ENCODE measurements around the gene CHD9.
A peak's percentile ranks its signal among the peaks of the same experiment; 100 is the strongest.

Gene CHD9

DNA sequence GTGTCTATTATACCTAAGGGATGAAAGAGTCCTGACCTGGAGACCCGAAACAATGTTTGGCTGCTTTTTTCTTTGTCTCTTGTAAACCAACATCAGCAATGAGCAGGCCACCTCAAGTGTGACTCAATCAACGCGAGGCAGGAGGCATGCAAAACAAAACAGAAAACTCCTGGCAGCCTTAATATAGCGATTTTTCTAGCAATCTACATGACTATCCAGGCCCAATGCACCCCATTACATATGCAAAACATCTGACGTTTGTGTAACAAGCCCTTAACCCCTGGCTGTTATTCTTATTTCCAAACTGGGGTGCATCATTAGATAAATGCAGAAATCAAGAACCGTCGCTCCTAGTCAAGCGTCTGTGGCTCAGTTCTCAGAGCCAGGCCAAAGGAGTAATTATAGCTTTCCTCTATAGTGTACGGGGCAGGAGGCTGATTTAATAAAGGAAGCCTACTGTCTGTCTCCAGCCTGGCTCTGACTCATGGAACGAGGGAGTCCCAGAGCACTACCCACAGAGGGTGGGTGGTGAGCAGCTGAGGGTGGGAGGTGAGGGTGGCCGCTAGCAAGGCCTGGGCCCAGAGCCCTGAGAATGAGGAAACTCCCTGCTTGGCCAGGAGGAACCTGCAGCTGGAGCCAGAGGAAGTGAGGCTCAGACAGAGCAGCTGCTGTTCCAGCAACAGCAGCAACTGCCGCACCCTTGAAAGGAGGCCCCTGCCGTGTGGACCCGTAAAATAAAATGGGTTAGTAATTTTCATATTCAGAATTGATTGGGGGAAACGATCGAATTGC is 43.9 kb downstream of the CHD9 start:
- peak; percentile 84 for DNase-seq

DNA sequence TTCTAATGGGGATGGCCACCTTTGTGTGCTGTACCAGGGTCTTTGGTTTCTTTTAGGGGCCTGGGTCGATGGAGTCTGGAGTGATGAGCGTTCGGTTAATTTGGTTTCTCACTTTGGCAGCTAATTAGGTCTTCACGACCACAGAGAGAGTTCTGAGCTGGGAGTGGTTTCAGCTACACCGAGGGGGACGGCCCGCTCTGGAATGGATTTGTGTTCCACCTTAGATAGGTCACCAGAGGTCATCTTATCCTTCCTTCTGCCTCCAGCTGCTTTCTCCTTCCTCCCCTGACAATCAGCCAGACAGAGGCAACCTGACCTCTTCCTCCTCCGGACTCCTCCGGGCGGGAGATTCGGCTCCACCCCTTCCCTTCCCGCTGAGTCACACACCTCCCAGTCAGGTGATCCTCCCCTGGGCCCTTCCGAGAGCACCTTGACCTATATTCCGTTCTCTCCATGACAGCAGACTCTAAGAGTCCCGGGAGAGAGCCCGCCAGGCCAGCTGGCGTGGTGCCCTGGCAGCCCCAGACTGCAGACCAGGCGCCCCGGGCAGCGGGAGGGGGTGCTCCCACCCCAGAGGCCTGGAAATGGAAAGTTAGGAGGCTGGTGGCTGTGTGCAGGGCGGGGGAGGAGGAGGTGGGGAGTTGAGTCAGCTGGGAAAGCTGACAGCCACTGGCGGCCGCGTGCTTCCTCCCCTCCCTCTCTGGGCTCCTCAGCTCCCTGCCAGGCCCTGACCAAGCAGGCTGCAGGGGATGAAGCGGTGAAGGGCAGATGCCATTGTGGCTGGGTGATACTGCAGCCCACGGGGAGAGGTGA is 44.7 kb downstream of the CHD9 start:
- peak; percentile 99 for DNase-seq

DNA sequence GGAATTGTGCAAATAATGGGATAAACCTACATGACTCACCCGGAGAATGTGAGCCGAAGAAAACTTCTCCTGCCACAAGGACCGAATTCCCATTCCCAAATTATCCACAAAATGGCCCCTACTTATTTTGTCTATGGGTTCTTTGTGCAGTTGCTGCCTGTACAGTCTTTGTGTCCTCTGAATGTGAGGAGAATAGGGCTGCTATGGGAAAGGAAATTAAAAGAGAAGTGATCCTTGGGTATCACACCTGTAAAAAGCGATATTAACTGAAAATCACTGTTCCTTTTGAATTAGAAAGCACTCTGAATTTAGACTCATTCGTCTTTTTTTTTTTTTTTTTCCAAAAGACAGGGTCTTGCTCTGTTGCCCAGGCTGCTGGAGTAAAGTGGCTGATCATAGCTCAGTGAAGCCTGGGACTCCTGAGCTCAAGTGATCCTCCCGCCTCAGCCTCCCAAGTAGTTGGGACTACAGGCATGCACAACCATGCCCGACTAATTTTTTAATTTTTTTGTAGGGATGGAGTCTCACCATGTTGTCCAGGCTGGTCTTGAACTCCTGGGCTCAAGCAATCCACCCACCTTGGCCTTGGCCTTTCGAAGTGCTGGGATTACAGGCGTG is 45.4 kb downstream of the CHD9 start:
- peak; percentile 78 for DNase-seq

DNA sequence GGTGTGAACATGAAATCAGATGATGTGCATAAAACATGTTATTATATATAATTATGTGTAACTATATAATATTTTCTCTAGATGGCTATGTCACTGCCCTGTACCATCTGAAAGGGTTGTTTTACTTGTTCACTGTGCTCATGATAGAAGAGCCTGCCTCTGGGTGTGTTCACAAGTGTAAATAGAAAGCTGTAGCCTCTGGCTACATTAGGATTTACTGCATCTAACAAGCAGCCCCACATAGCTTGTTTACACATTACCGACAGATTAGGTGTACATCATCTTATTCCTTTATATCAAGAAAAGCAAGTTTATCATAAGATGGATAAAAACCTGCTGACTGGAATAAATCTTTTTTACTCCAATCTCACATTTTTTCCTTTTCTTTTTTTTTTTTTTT is 46.1 kb downstream of the CHD9 start:
- no peak for DNase-seq

DNA sequence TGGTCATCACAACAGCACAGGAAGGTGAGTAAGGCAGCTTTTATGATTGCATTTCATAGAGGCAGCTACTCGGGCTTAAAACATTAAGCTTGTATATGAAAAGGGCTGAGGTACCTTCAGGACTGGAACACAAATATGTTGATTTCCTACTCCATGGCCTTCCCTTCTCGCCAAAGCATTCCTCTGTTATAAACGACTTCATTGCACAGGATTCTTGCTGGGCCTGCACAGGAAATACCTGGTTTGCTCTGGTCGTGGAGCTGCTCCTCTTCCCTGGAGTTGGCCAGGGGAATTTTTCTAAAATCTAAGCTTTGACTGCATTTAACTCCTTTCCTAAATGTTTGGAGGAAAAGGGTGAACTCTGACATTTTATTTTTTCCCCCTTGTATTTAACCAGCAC is 49.0 kb downstream of the CHD9 start:
- DNase-seq = no peak

DNA sequence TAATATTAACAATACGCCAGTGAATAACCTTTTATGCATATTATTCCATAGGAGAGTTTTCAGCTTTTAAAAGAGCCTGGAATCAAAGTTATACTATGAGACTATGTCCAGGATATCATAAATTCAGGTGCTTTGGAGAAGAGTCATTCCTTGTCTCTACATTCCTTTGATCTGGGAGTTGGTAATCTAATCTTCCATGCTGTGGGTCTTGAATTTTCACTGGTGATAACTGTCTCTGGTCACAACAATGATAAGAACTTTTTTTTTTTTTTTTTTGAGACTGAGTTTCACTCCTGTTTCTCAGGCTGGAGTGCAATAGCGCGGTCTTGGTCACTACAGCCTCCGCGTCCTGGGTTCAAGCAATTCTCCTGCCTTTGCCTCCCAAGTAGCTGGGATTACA is 50.8 kb downstream of the CHD9 start:
- DNase-seq = no peak

DNA sequence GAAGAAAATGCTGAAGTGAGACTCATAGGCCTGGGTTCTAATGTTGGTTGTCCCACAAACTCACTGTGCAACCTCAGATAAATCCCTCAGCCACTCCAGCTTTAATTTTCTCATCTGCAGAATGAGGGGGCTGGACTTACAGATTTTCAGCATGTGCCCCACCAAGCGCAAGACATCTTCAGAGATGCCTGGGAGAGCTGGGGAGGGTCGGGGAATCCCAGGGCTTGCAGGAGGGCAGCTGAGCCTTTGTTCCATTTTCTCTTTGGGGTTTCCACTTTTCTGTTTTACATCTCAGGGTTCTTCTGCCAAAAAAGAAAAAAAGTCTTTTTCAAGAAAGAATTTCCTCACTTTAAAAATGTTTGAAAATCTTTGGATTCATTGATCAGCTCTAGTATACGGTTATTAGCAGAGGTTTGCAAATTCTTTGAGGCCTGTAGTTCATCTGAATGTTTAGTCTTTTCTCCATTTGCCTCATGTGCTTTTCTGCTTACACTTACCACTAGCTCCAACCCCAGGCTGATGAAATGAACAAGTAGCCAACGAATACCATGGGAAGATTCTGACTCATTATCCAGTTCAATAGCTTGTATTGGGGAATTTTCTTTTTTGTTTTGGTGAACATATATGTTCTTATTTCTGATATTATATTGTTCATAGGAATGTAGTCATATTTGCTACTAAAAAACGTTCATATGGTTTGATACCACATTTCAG is 56.4 kb downstream of the CHD9 start:
- DNase-seq = no peak

DNA sequence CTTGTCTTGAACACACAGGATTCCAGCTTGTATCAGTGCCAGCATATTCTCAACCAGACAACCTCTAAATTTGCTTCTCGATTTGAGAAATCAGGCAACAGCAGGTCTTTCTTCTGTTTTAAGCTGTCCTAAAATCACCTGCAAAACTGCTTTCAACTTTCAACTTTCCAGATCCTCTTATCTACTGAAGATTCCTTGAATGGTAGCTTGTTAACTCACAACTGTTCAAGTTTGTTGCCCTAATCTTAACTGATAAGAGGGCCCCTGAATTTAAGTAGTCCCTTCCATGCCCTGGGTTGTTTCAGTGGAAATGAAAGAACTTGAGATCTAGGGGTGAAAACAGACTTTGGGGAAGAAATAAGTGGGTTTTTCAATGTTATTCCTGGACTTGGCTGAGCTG is 57.2 kb downstream of the CHD9 start:
- no peak for DNase-seq

DNA sequence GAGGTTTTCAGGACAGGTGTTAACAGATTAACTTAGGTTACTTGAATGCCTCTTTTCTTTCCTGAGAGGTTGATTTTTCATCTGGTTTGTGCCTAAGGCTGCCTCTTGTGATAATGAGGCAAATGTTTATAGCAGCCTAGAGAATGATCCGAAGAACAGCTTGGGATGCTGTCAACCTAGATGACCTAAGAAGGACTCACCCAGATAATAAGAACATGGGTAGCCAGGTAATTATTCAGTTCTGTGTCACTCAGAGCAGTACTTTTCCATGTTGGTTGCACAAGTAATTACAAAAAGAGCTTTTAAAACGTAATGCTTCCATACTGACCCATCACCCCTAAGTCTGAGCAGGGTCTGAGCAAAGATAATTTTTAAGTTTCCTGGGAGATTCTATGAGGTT is 60.3 kb downstream of the CHD9 start:
- DNase-seq = no peak

DNA sequence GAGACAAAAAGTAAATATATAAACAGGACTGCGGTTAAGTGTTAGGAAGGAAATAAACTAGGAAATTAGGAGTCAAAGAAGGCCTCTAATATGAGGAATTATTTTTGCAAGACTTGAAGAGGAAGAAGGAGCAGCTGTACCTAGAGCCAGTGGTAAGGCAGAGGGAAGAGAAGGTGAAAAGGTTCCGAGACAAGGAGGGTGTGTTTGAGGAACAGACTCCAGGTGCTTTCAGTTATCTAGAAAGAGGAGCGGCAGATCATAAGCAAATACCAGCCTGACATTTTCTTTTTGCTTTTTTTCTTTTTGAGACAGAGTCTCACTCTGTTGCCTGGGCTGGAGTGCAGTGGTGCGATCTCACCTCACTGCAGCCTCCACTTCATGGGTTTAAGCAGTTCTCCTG is 61.0 kb downstream of the CHD9 start:
- DNase-seq = no peak

DNA sequence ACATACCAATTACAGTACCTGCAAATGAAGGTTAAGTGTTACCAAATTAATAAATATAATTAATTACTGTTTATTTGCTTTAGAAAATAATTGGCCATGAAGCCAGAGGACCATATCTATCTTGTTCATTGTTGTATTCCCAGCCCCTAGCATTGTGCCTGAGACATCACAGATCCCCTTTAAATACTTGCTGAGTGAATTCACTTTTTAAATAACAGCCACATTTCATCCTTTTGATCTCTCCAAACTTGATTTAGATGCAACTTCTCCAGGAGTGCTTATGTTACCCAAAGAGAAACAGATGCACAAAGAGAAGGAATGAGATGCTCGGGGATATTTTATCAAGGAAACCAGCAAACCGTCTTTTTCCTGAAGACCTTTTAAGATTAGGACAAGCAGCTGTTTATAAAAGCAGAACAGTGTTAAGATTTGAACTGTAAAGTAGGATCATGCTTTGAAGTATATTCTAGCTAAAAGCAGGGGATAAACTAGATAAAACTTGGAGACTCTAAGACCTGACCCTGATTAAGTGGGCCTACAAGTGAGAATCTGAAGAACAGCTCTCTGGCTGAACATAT is 66.3 kb downstream of the CHD9 start:
- DNase-seq = no peak

DNA sequence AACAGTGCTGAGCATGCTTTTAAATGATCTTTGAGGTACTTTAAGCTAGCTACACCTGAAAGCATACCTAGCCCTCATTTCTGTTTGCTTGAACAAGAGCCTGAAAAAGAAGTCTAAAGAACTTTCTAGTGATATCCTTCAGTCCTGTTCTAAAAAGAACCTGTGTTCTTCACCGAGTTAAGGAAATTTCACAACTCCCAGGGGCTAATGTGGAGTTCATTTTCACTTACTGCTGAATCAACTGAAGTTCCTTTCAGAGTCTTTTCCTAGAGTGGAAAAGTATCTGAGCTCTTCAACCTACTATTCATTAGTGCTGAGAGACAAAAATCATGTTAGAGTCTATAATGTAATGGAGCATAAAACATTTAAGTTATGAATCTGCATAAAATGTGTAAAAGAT is 66.9 kb downstream of the CHD9 start:
- no peak for DNase-seq

DNA sequence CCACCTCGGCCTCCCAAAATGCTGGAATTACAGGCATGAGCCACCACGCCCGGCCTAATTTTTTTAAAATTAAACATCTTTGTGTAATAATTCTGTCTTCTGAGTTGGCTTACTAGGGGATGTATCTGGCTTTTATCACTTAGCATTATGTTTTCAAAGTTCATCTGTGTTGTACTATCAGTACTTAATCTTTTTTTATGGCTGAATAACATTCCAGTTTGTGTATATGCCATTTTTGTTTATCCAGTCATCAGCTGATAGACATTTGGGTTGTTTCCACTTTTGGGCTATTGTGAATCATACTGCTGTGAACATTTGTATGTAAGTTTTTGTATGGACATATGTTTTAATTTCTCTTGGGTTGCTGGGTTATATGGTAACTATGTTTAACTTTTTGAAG is 69.0 kb downstream of the CHD9 start:
- DNase-seq = no peak

DNA sequence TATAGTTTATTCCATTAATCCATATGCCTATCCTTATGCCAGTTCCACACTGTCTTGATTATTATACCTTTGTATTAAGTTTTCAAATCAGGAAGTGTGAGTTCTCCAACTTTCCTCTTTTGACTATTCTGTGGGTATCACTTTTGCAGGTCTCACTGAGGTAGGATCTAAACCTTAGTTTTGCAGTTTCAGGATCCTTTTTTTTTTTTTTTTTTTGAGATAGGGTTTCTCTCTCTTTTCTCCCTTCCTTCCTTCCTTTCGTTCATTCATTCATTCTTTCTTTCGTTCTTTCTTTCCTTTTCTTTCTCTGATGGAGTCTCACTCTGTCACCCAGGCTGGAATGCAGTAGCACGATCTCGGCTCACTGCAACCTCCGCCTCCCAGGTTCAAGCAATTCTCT is 71.6 kb downstream of the CHD9 start:
- no peak for DNase-seq

DNA sequence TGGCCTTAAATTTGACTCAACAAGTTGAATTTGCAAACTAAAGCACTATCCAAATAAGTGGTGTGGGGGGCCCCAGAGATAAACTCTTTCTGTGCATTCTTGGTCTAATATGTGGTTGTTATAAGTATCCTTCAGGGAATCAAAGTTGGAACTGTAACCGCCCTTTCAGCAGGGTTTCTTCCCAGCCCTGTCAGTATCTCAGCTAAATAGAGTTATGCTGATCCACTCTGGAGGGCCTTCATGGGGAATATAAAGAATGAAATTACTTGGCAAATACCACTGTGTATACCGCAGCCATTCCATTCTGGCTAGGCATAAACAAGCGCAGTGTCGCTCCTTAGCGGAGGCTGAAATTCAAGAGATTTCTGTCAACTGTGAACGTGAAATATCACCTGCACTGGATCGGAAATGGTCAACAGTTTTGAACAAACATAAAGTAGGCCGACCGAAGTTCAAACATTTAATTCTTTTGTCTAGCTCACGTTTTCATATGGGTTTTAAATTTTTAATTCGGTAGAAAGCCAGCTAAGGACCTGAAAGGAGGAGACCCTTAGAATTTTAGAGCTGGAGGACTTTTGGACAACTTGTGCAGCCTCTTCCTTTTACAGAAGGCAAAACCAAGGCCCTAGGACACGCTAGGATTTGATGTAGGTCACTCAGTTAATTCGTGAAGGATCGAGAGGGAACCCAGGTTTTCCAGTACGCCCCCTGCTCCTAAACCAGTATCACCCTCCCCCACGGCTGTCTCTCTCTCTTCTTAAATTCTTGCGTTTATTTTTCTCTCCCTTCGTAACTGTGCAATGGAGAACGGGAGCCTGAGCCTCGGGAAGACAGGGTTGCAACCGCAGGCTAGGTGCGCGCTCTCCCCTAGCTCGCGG is 74.7 kb downstream of the CHD9 start:
- DNase-seq = peak; percentile 42

DNA sequence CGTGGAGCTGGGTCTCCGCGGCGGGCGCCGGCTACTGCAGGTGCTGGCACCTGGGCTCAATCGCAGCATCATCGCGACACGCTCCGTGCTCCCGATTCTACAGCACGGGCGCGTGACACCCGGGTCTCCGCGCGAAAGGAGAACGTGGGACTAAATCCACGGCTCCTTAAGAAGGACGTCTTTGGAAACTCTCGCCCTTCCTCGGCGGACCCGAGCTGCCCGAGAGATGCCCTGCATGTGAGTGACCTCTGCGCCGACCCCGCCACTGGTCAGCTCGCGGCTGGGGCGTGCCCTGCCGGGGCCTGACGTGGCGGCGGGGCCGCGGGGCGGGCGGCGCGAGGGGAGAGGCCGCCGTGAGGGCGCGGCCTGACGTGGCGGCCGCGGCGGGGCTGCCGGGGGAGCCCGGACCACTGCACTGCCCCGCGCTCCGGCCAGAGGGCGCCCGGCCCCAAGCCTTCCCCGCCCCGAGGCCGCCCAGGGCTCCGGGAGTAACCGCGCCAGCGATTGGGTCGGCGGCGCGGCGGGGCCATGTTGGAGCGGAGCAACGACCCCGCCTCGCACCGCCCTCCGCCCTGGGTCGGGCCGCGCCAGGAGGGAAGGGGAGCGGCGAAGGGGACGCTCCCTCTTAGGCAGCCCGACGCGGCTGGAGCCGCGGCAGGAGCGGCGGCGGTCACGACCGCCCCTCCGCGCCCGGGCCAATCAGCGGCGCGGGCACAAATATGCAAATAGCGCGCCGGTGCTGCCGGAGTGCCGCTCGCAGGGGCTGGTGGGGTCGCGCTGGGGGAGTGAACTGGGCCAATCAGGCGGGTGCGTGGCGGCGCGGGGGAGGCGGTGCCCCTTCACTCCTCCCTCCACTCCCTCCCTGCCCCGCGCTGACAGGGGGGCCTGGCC is 75.6 kb downstream of the CHD9 start:
- DNase-seq = peak; percentile 95

DNA sequence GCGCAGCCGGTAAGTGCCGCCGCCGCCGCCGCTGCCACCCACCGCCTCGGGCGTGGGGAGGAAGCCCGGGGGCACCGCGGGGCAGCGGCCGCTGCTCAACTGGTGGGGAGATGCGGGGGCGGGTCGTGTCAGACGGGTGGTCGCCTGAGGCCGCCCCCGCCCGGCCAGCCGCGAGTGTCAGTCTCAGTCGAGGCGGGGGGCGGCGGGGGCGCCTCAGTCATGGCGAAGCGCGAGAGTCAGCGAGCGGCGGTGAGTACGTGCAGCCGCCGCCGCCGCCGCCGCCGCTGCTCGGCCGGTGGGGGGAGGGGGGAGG is 76.2 kb downstream of the CHD9 start:
- DNase-seq = no peak

DNA sequence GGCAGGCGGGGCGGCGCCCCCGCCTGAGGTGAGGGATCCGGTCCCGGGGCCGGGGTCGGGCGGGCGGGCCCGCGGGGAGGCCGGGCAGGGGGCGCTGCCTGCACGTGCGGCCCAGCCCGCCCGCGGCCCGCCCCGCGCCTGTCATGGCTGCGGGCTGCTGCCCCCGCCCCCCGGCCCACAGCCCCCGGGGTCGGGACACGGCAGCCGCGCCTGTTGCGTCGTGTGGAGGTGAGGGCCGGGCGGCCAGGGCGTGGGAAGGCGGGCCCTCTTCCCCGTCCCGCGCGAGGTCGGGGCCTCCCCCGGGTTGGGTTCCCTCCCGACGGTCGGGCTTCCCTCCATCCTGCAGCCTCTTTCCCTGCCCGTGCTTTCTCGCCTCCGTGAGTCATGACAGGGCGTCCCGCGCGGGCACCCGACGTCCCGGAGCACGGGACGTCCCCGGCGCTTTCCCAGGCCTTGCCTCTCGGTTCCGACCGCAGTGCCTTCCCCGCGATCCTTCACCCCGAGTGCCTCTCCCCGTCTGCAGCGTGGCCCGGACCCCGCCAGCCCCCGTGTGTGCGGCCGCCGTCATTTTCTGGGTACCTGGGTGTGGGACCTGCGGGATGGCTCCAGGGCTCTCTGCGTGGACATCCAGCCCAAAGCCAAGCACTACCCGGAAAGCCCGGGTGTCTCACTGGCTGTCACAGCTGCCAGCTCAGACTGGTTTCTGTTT is 76.7 kb downstream of the CHD9 start:
- peak; percentile 23 for DNase-seq

DNA sequence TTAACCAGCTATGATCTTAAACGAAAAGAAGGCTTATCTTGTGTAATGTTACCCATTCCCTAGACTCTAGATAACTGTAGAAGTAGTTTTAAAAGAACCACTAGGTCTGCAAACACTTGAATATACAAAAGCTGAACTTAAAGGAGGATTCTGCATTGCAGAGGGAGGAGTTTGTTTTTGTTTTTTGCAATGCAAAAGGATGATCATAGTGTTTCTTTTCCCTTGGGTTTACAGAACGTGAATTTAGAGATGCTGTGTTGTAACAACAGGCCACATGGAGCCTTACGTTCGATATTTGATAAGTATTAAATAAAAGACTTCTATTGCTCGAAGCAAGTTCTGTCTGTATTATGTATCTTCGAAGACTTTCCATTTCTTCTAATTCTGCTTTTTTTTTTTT is 77.6 kb downstream of the CHD9 start:
- no peak for DNase-seq

DNA sequence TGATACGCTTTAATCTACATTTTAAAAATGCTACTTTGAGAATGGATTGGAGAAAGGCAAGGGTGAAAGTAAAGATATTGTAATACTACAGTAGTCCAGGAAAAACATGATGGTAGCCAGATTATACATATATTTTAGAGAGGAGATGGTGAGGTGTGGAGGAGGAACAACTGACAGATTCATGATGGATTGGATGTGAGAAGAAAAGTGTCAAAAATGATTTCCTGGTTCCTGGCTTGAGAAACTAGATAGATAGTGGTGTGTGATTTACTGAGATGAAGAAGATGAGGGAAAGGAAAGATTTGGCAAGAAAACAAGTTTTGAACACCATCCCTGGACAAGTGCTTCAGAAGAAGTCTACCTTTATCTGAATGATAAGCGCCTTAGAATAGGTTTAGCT is 80.5 kb downstream of the CHD9 start:
- no peak for DNase-seq

All from NCI-H2171 treated with DMSO at 0.1 percent for 48 hours (cell line).